Body of pancreas (tissue), 4 donors: ENCODE results near the gene ARHGEF28. TPM values are rescaled to one million over a fixed set of nuclear protein-coding genes. Genes with fewer than 3 reads are reported as not detected.

Experiments used
- ATAC-seq: fragments of 150-250 bp; one replicate; pipeline ENCODE4 v1.9.1; 2016
- DNase-seq, 4 donors: peaks; one replicate each; pipeline ENCODE4 v3.0.0-alpha.2; 2019
- H3K27ac ChIP-seq, 4 donors: fragments of 200-600 bp; sonication (generic); 1 replicate in 3 of 4; 2 replicates in 1 of 4; pipeline versions ENCODE4 v1.5.1 to v1.6.1; 2016 to 2019; ENCODE audit warnings: mild to moderate bottlenecking in 1 of 4, mixed read lengths in 1 of 4, moderate library complexity in 1 of 4
- H3K27me3 ChIP-seq, 2 donors: fragments of 200-600 bp; sonication (generic); one replicate each; pipeline ENCODE4 v1.6.0; 2016; ENCODE audit warnings: mild to moderate bottlenecking in 1 of 2
- H3K36me3 ChIP-seq, 2 donors: fragments of 200-600 bp; sonication (generic); replicated peaks in 1 of 2; 2 replicates each; pipeline ENCODE4 v1.5.1; 2016; ENCODE audit warnings: low read depth in 2 of 2; ENCODE audit not compliant: insufficient read depth in 1 of 2
- H3K4me1 ChIP-seq: fragments of 200-600 bp; sonication (generic); one replicate; pipeline ENCODE4 v1.6.0; 2016
- H3K4me3 ChIP-seq, 2 donors: fragments of 200-600 bp; sonication (generic); 1 replicate in 1 of 2; 2 replicates in 1 of 2; pipeline ENCODE4 v1.5.1; 2016 to 2019
- H3K9me3 ChIP-seq, 3 donors: fragments of 200-600 bp; sonication (generic); 1 replicate in 2 of 3; 2 replicates in 1 of 3; pipeline ENCODE4 v1.5.1; 2016
- CTCF ChIP-seq, 7 experiments: fragments of 450-650 bp in 4 of 7; fragments of 200-600 bp in 3 of 7; sonication (generic) in 3 of 7; IDR thresholded peaks; one replicate each; pipeline ENCODE4 v1.5.1; 2016 to 2019; ENCODE audit warnings: antibody characterized with exemption in 7 of 7
- POLR2A ChIP-seq, 3 donors: fragments of 450-650 bp; IDR thresholded peaks; one replicate each; pipeline ENCODE4 v1.6.1; 2016; ENCODE audit warnings: antibody characterized with exemption in 3 of 3, mild to moderate bottlenecking in 2 of 3
- WGBS, 2 donors: methylation state at CpG; one replicate each; pipeline ENCODE4 v1.1.5; 2017; 5-methylcytosine and 5-hydroxymethylcytosine counted together
- intact Hi-C: fragments of 100-400 bp; cut with DNase I; formaldehyde crosslinking; loops from one replicate; pipeline ENCODE4 v1.15.1; 2023
- total RNA-seq, 2 donors: library from RNA; depleted of rRNA; stranded (reverse); fragments of >200 nt; gene quantifications; one replicate each; pipeline ENCODE4 v1.1.0, GENCODE V29; 2016

The ARHGEF28 gene
- total RNA-seq, 2 donors from 2014 or later, result 63.0 to 67.2 TPM

GRCh38 chr5:73974871-73975360, 348.9 kb downstream of the ARHGEF28 start:
- peak in 3 of 7 experiments; percentile 14 to 30 (median 25) for TF ChIP-seq CTCF (IDR thresholded peaks at IDR 0.05)
- TF ChIP-seq POLR2A (IDR thresholded peaks at IDR 0.05), result no peak
- peak; percentile 94 for ATAC-seq

GRCh38 chr5:73975845-73976244, 349.8 kb downstream of the ARHGEF28 start:
- no peak for ATAC-seq
- DNase-seq, result no peak
- intact Hi-C loops, result no loop called here
- H3K27me3 ChIP-seq, result no peaks in the 10 kb centered on the region
- 87 to 88% methylated on average over 4 of the region's 4 CpGs for WGBS, 2 donors
- H3K36me3 ChIP-seq, result no peaks in the 10 kb centered on the region
- TF ChIP-seq POLR2A (IDR thresholded peaks at IDR 0.05) (no peak), CTCF (IDR thresholded peaks at IDR 0.05) (no peak)
- peaks cover 6% of the 10 kb centered on the region for H3K4me1 ChIP-seq
- no peak overlapping the region for H3K4me3 ChIP-seq
- H3K27ac ChIP-seq, result no peak overlapping the region
- no peaks in the 10 kb centered on the region for H3K9me3 ChIP-seq

More at GRCh38 chr5:73974871-73975360, 348.9 kb downstream of the ARHGEF28 start:
- H3K4me1 ChIP-seq, result peaks cover 6% of the 10 kb centered on the region
- H3K4me3 ChIP-seq, result no peak overlapping the region
- no peaks in the 10 kb centered on the region for H3K36me3 ChIP-seq
- 30 to 32% methylated on average over 4 of the region's 4 CpGs for WGBS, 2 donors
- peak overlapping the region in 2 of 4 donors; percentile 22 to 51 for H3K27ac ChIP-seq
- DNase-seq, result peak; percentile 27 to 59 (median 40)
- intact Hi-C loops, result no loop called here
- no peaks in the 10 kb centered on the region for H3K9me3 ChIP-seq
- no peaks in the 10 kb centered on the region for H3K27me3 ChIP-seq

GRCh38 chr5:73977146-73977545, 351.1 kb downstream of the ARHGEF28 start:
- no peaks in the 10 kb centered on the region for H3K9me3 ChIP-seq
- TF ChIP-seq CTCF (IDR thresholded peaks at IDR 0.05) (no peak), POLR2A (IDR thresholded peaks at IDR 0.05) (no peak)
- H3K27me3 ChIP-seq, result no peaks in the 10 kb centered on the region
- 49 to 71% methylated on average over 1 of the region's 1 CpG for WGBS, 2 donors
- peaks cover 6% of the 10 kb centered on the region for H3K4me1 ChIP-seq
- no peak overlapping the region for H3K4me3 ChIP-seq
- DNase-seq (no peak), ATAC-seq (no peak)
- H3K27ac ChIP-seq, result no peak overlapping the region
- H3K36me3 ChIP-seq, result no peaks in the 10 kb centered on the region
- intact Hi-C loops, result no loop called here

- no peaks in the 10 kb centered on the region for H3K27me3 ChIP-seq
- ATAC-seq (no peak), DNase-seq (no peak)
- H3K36me3 ChIP-seq, result no peaks in the 10 kb centered on the region
- peaks cover 5% of the 10 kb centered on the region for H3K4me1 ChIP-seq
- TF ChIP-seq POLR2A (IDR thresholded peaks at IDR 0.05) (no peak), CTCF (IDR thresholded peaks at IDR 0.05) (no peak)
- no peak overlapping the region for H3K4me3 ChIP-seq
- H3K9me3 ChIP-seq, result no peaks in the 10 kb centered on the region
- no peak overlapping the region for H3K27ac ChIP-seq
- WGBS, 2 donors, result 83% methylated on average over 3 of the region's 3 CpGs
- intact Hi-C loops, result no loop called here
Observed at GRCh38 chr5:73979321-73979720, 353.3 kb downstream of the ARHGEF28 start.

GRCh38 chr5:73981704-73982103, 355.7 kb downstream of the ARHGEF28 start:
- Histone ChIP-seq H3K27me3 (no peaks in the 10 kb centered on the region), H3K9me3 (no peaks in the 10 kb centered on the region), H3K36me3 (no peaks in the 10 kb centered on the region), H3K27ac (no peak overlapping the region), H3K4me3 (no peak overlapping the region), H3K4me1 (peaks cover 10% of the 10 kb centered on the region)
- intact Hi-C loops, result no loop called here
- ATAC-seq (no peak), DNase-seq (no peak)
- 80 to 86% methylated on average over 5 of the region's 5 CpGs for WGBS, 2 donors
- TF ChIP-seq CTCF (IDR thresholded peaks at IDR 0.05), result no peak
- no peak for TF ChIP-seq POLR2A (IDR thresholded peaks at IDR 0.05)
